ENCODE results near the gene TSEN34.

DNA sequence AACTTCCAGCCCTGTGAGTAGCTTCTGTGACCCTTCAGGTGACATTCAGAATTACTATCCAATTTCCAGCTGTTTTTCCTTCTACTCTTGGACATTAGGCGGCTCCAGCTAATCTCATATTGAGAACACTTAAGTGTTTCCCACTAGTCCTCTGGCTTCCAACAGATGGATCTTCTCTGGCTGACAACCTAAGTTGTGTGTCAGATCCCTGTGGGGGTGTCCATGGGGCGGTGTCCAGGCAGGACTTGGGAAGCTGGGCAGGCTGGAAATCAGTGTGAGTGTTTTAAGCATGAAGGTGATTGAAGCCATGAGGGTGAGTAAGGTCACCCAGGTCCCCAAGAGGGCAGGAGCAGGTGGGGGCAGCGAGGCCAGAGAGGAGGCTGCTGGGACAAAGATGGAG, 43.4 kb upstream of the TSEN34 start:
- TF ChIP-seq POLR2A (IDR thresholded peaks at IDR 0.05) = no peak
- TF ChIP-seq, protein P1, sequence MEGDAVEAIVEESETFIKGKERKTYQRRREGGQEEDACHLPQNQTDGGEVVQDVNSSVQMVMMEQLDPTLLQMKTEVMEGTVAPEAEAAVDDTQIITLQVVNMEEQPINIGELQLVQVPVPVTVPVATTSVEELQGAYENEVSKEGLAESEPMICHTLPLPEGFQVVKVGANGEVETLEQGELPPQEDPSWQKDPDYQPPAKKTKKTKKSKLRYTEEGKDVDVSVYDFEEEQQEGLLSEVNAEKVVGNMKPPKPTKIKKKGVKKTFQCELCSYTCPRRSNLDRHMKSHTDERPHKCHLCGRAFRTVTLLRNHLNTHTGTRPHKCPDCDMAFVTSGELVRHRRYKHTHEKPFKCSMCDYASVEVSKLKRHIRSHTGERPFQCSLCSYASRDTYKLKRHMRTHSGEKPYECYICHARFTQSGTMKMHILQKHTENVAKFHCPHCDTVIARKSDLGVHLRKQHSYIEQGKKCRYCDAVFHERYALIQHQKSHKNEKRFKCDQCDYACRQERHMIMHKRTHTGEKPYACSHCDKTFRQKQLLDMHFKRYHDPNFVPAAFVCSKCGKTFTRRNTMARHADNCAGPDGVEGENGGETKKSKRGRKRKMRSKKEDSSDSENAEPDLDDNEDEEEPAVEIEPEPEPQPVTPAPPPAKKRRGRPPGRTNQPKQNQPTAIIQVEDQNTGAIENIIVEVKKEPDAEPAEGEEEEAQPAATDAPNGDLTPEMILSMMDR (IDR thresholded peaks at IDR 0.05 in 8 of 11, conservative IDR thresholded peaks at IDR 0.05 in 3 of 11) = peak in 1 of 11 experiments; percentile 6

All from spleen (tissue), 7 donors.